ENCODE results near the gene ARF1. TPM values are rescaled to one million over a fixed set of nuclear protein-coding genes. Genes with fewer than 3 reads are reported as not detected.

Gene ARF1
- total and polyA plus RNA-seq, 2 of the 13 experiments (the other 11 are each of a cell fraction or from before 2014, with no cell fraction given), result 186 to 327 TPM

DNA sequence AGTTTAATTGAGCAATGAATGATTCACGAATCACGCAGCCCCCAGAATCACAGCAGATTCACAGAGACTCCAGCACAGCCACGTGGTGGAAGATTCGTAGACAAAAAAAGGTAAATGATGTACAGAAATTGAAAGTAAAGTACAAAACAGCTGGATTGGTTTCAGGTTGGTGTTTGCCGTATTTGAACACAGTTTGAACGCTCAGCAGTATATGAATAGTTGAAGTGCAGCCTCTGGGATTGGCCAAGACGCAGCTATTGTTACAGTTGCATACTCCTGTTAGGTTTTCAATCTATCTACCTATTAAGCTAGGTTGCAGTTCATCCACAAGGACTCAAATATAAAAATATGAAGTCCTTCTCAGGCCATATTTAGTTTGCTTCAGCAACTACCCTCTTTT, 29.7 kb downstream of the ARF1 start (continued):
- TF ChIP-seq ZNF7 (CRISPR knock-in tag; IDR thresholded peaks at IDR 0.05), result no peak
- no peak for TF ChIP-seq TCF7 (IDR thresholded peaks at IDR 0.05; ENCODE audit: low read depth)

DNA sequence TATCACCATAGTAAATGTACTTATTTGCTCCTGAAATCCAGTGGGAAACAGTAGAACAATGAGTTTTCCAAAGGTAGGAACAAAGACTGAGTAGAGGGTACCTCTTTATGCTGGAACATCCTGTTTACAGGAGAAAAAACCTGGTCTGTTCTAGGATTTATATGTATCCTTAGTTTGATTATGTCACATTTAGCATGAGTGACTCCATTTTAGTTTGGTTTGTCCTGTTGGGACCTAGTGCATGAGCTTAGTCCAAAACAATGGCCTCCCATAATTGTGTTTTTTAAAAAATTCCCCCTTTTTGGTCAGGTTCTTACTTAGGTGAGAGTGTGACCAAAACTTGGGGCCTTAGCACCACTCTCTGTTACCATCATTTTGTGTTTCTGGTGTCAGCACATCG, 30.1 kb downstream of the ARF1 start:
- ATAC-seq (no peak), FAIRE-seq (no peak), DNase-seq (ENCODE audit: low spot score) (no peak)
- ChIA-PET POLR2A (interaction anchor here (0.8 kb wide), 1 partner anchor 52 kb away, joined by 3 read pairs; the partner anchor contains the start of gene IBA57), CTCF (ENCODE audit: low intra/inter-chr PET ratio, low total read pairs) (no interaction called here)
- H3K9me3 ChIP-seq (ENCODE audit: low read length), result peaks cover 10% of the 10 kb centered on the region; the same call in 1 of the 2 replicates
- 68% methylated on average over 1 of the region's 1 CpG for WGBS (ENCODE audit: low lambda C conversion rate)
- no peak overlapping the region for H3K27ac ChIP-seq (ENCODE audit: extremely low read length, insufficient read depth, low read length)
- no peak for TF ChIP-seq ZNF780A (CRISPR knock-in tag; IDR thresholded peaks at IDR 0.05)
- TF ChIP-seq ZNF468 (CRISPR knock-in tag; IDR thresholded peaks at IDR 0.05), result no peak
- no peak for TF ChIP-seq BRD4 (CRISPR knock-in tag; IDR thresholded peaks at IDR 0.05)
- TF ChIP-seq, protein P1, sequence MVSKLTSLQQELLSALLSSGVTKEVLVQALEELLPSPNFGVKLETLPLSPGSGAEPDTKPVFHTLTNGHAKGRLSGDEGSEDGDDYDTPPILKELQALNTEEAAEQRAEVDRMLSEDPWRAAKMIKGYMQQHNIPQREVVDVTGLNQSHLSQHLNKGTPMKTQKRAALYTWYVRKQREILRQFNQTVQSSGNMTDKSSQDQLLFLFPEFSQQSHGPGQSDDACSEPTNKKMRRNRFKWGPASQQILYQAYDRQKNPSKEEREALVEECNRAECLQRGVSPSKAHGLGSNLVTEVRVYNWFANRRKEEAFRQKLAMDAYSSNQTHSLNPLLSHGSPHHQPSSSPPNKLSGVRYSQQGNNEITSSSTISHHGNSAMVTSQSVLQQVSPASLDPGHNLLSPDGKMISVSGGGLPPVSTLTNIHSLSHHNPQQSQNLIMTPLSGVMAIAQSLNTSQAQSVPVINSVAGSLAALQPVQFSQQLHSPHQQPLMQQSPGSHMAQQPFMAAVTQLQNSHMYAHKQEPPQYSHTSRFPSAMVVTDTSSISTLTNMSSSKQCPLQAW (CRISPR knock-in tag; IDR thresholded peaks at IDR 0.05), result no peak
- TF ChIP-seq ZIK1 (CRISPR knock-in tag; IDR thresholded peaks at IDR 0.05; ENCODE audit: borderline replicate concordance, low read depth), result no peak
- no peak for TF ChIP-seq NR1H2 (CRISPR knock-in tag; IDR thresholded peaks at IDR 0.05; ENCODE audit: borderline replicate concordance, low read depth)
- TF ChIP-seq, protein P2, sequence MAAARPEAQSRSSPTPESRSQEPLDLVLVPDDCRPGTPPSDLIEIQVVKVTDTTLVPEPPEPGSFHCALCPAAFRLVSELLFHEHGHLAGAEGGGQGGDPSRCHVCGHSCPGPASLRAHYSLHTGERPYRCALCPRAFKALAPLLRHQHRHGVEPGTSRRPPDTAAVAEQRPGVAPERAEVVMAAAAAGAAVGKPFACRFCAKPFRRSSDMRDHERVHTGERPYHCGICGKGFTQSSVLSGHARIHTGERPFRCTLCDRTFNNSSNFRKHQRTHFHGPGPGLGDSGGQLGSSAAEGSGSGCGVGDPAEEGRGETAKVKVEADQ (CRISPR knock-in tag; IDR thresholded peaks at IDR 0.05; ENCODE audit: borderline replicate concordance), result no peak
- H4K20me1 ChIP-seq (ENCODE audit: insufficient read depth, low read length), result no peaks in the 10 kb centered on the region
- no peak overlapping the region for H3K4me3 ChIP-seq (replicated peaks in 1 of 3; ENCODE audit: insufficient read depth in 1 of 3, low read depth in 2 of 3, low read length in 3 of 3)
- H3K4me2 ChIP-seq (ENCODE audit: low read depth, low read length), result no peak overlapping the region
- H3K79me2 ChIP-seq (ENCODE audit: insufficient read depth, low read length), result peaks cover 14% of the 10 kb centered on the region
- BruUV-seq (replicated peaks), result no TSS peak
- no peaks in the 10 kb centered on the region; a peak in 1 of 5 replicates for H3K27me3 ChIP-seq (ENCODE audit: control insufficient read depth in 1 of 2, insufficient read depth in 2 of 2, low read length in 2 of 2)
- no peaks in the 10 kb centered on the region for H3K36me3 ChIP-seq (replicated peaks in 1 of 2; ENCODE audit: control insufficient read depth in 1 of 2, insufficient read depth in 2 of 2, low read length in 2 of 2)
- no peak overlapping the region for H2AFZ ChIP-seq (ENCODE audit: low read length)
- H3K4me1 ChIP-seq (ENCODE audit: insufficient read depth, low read length), result peaks cover 42% of the 10 kb centered on the region
- no peak overlapping the region for H3K9ac ChIP-seq (ENCODE audit: insufficient read depth, low read depth, low read length)
- intact Hi-C loops (cut with micrococcal nuclease; ENCODE audit: unreplicated experiment) (no loop called here), in situ Hi-C loops (cut with HindIII; ENCODE audit: extremely low pct_ligation_motif_present, low pct_unique_long_range_greater_than_20kb) (no loop called here)
